ENCODE data around the gene UBFD1. TPM values are rescaled to one million over a fixed set of nuclear protein-coding genes. Genes with fewer than 3 reads are reported as not detected.

Gene UBFD1
- total RNA-seq, 3 donors from 2014 or later: 59.0 to 90.6 (median 65.2) TPM

DNA sequence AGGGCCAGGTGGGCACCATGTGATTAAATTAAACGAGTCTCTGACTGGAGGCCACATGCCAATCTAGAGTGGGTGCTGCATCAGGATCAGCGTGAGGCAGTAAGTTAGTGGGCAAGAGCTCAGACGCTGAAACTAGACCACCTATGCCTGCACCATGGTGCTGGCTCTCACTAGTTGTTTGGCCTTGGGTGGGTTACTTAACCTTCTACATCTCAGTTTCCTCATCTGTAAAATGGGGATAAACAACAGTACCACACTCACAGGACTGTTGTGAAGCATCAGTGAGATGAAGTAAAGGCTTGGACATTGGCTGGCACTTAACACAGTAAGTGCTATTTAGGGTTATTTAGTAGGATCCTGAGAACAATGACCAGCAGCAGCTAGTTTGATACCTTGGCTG, 32.7 kb downstream of the UBFD1 start:
- Histone ChIP-seq H3K27ac (no peak overlapping the region), H3K36me3 (no peaks in the 10 kb centered on the region), H3K27me3 (no peaks in the 10 kb centered on the region), H3K9me3 (no peaks in the 10 kb centered on the region), H3K4me1 (peaks cover 4 to 7% of the 10 kb centered on the region in 2 donors), H3K4me3 (no peak overlapping the region)
- intact Hi-C loops (cut with DNase I; ENCODE audit: low total_unique reads): no loop called here
- TF ChIP-seq POLR2AphosphoS5 (IDR thresholded peaks at IDR 0.05): no peak
- TF ChIP-seq, protein P1, sequence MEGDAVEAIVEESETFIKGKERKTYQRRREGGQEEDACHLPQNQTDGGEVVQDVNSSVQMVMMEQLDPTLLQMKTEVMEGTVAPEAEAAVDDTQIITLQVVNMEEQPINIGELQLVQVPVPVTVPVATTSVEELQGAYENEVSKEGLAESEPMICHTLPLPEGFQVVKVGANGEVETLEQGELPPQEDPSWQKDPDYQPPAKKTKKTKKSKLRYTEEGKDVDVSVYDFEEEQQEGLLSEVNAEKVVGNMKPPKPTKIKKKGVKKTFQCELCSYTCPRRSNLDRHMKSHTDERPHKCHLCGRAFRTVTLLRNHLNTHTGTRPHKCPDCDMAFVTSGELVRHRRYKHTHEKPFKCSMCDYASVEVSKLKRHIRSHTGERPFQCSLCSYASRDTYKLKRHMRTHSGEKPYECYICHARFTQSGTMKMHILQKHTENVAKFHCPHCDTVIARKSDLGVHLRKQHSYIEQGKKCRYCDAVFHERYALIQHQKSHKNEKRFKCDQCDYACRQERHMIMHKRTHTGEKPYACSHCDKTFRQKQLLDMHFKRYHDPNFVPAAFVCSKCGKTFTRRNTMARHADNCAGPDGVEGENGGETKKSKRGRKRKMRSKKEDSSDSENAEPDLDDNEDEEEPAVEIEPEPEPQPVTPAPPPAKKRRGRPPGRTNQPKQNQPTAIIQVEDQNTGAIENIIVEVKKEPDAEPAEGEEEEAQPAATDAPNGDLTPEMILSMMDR (IDR thresholded peaks at IDR 0.05): no peak
- no peak for TF ChIP-seq POLR2A (IDR thresholded peaks at IDR 0.05)
- DNase-seq (ENCODE audit: low spot score in 2 of 2): no peak

DNA sequence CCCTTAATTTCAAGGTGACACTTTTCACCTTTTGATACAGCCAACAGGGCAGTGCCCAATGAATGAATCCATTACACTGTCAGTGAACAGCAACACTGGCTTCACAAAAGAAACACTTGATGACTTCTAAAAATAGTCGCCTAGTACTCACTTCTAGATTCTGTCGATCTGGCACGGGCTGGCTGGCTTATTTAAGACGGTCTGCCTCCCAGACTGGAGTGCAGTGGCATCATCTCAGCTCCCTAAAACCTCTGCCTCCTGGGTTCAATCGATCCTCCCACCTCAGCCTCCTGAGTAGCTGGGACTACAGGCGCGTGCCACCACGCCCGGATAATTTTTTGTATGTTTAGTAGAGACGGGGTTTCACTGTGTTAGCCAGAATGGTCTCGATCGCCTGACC, 36.7 kb downstream of the UBFD1 start:
- DNase-seq (ENCODE audit: low spot score in 2 of 2): no peak
- intact Hi-C loops (cut with DNase I; ENCODE audit: low total_unique reads): no loop called here
- Histone ChIP-seq H3K27me3 (no peaks in the 10 kb centered on the region), H3K4me3 (no peak overlapping the region), H3K27ac (no peak overlapping the region), H3K9me3 (no peaks in the 10 kb centered on the region), H3K4me1 (peaks cover 4 to 9% of the 10 kb centered on the region in 2 donors), H3K36me3 (no peaks in the 10 kb centered on the region)
- TF ChIP-seq POLR2A (IDR thresholded peaks at IDR 0.05) (no peak), POLR2AphosphoS5 (IDR thresholded peaks at IDR 0.05) (no peak)
- TF ChIP-seq, protein P1 (IDR thresholded peaks at IDR 0.05): no peak

DNA sequence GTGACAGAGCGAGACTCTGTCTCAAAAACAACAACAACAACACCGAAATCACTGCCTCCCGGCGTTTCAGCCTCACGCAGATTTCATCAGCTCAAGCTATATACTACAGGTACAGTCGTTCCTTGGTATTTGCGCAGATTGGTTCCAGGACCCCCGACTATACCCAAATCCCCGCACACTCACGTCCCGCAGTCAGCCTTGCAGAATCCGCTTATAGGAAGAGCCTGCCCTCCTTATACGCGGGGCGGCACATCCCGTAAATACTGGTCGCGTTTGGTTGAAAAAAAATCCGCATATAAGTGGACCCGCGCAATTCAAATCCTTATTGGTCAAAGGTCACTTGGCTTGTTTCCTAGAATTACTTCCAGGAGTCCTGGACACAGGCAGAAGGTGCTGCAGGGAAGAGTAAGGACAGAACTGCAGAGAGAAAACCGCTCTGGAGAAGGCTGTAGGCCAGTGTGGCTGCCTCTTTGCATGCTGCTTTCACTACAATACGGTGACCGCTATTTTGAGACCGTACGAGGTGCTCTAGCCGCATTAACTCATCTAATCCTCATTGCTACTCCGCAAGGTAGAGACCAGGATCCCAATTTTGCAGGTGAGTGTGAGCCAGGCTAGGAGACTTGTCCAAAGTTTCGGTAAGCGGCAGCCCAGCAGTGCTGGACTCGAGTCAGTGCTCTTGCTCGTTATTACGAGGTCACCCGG, 37.9 kb downstream of the UBFD1 start:
- H3K9me3 ChIP-seq: no peaks in the 10 kb centered on the region
- no peaks in the 10 kb centered on the region for H3K27me3 ChIP-seq
- no peaks in the 10 kb centered on the region for H3K36me3 ChIP-seq
- peak overlapping the region; percentile 96 to 100 (median 99) for H3K4me3 ChIP-seq
- H3K27ac ChIP-seq: peak overlapping the region; percentile 81 to 88
- DNase-seq (ENCODE audit: low spot score in 2 of 2): no peak
- no peak for TF ChIP-seq POLR2A (IDR thresholded peaks at IDR 0.05)
- TF ChIP-seq, protein P1 (IDR thresholded peaks at IDR 0.05): no peak
- TF ChIP-seq POLR2AphosphoS5 (IDR thresholded peaks at IDR 0.05): no peak
- intact Hi-C loops (cut with DNase I; ENCODE audit: low total_unique reads): no loop called here
- peaks cover 4 to 9% of the 10 kb centered on the region in 2 donors for H3K4me1 ChIP-seq

DNA sequence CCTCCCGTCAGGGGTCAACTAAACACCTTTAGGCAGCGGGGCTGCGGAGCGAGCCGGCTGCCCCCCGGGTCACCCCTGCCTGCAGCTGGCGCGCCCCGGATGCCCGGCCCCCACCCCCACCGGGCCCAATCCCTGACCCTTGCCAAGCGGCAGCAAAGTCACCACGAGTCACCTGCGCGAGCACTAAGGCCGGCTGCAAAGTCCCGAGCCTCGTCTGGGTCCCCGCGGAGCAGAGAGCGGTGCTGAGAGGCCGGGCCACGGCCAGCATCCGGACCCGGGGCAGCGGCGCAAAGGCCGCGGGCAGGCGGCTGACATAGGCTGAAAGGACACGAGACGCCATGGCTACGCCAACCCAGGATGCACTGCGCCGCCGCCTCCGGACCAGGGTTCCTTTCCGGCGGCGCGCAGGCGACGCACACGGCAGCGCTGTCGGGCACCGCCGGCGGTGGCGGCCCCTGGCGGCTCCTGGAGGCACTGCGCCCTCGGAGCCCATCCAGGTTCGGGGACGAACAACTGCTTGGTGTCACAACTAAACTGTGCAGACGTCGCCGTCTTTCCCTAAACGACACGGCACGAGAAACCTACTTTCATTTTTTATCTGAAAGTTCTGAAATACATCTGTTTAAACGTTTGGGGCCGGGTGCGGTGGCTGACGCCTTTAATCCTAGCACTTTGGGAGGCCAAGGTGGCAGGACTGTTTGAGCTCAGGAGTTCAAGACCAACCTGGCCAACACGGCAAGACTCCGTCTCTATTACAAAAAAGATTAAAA, 38.6 kb downstream of the UBFD1 start, which contains the start of gene NDUFAB1:
Gene NDUFAB1 (minus strand): TSS at position 366 of the 770 bp plus-strand sequence. CDS start 26 bp downstream, at position 340.
- Histone ChIP-seq H3K4me1 (peaks cover 4 to 9% of the 10 kb centered on the region in 2 donors), H3K4me3 (peak within 1 kb of the TSS; percentile 96 to 100 (median 99)), H3K36me3 (no peaks in the 10 kb centered on the region), H3K27me3 (no peaks in the 10 kb centered on the region), H3K9me3 (no peaks in the 10 kb centered on the region), H3K27ac (peak within 1 kb of the TSS; percentile 81 to 88)
- DNase-seq (ENCODE audit: low spot score in 2 of 2): peak; percentile 77 to 86
- intact Hi-C loops (cut with DNase I; ENCODE audit: low total_unique reads): no loop called here
- TF ChIP-seq POLR2AphosphoS5 (IDR thresholded peaks at IDR 0.05) (peak; percentile 48 to 83 (median 64)), POLR2A (IDR thresholded peaks at IDR 0.05) (no peak)
- TF ChIP-seq, protein P1 (IDR thresholded peaks at IDR 0.05): peak; percentile 92 to 98 (median 95)
